ENCODE results near the gene PRR18. TPM values are rescaled to one million over a fixed set of nuclear protein-coding genes. Genes with fewer than 3 reads are reported as not detected.

PRR18 gene
- total RNA-seq, 1 donor from 2014 or later: under 0.01 TPM

DNA sequence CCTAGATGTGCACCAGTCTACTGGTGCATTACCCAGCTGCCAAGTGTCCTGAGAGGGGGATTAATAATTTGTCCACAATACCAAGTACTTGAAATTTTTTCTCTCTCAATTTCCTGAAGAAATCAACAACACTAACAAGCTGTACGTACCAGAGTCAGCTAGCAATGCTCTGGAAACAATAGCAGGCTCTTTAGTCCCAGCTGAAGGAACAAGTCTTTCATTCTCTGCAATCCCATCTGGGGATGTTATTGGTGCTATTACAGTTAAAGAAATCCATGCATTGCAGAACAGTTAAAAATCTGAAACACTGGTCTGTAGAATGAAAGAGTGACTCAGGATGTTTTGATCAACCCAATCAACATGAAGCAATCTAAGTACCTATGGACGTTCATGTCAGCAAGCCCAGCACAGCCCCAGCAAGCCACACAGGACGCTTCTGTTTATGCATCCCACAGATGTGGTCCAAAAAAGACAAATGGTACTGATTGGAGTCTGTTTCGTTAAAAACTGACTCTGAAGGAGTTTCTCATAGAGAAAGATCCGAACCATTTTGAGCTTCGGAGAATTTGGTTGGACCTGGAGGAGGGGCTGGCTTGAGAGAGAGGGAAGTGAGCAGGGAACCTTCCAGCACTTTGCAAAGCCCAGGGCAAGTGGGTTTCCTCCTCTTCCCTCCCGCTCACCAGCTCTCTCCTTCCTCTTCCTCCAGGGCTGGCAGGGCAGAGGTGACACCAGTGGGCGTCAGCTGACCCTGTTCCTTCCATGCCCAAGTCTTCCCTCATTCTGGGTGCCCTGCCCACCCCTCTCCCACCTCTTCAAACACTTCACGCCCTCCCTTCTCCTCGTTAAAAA lies 11.9 kb downstream of the PRR18 start:
- FAIRE-seq (no peak), DNase-seq (ENCODE audit: low read depth) (no peak)
- Histone ChIP-seq H3K27me3 (ENCODE audit: control insufficient read depth, insufficient read depth, low read length) (no peaks in the 10 kb centered on the region), H3K4me3 (ENCODE audit: low read depth, low read length) (no peak overlapping the region), H3K36me3 (ENCODE audit: control insufficient read depth, insufficient read depth, low read length) (no peaks in the 10 kb centered on the region)
- TF ChIP-seq, protein P1, sequence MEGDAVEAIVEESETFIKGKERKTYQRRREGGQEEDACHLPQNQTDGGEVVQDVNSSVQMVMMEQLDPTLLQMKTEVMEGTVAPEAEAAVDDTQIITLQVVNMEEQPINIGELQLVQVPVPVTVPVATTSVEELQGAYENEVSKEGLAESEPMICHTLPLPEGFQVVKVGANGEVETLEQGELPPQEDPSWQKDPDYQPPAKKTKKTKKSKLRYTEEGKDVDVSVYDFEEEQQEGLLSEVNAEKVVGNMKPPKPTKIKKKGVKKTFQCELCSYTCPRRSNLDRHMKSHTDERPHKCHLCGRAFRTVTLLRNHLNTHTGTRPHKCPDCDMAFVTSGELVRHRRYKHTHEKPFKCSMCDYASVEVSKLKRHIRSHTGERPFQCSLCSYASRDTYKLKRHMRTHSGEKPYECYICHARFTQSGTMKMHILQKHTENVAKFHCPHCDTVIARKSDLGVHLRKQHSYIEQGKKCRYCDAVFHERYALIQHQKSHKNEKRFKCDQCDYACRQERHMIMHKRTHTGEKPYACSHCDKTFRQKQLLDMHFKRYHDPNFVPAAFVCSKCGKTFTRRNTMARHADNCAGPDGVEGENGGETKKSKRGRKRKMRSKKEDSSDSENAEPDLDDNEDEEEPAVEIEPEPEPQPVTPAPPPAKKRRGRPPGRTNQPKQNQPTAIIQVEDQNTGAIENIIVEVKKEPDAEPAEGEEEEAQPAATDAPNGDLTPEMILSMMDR (IDR thresholded peaks at IDR 0.05; ENCODE audit: insufficient read depth, low read length, severe bottlenecking): no peak

- no peaks in the 10 kb centered on the region for H3K27me3 ChIP-seq (ENCODE audit: control insufficient read depth, insufficient read depth, low read length)
- DNase-seq (ENCODE audit: low read depth) (no peak), FAIRE-seq (no peak)
- no peak overlapping the region for H3K4me3 ChIP-seq (ENCODE audit: low read depth, low read length)
- no peaks in the 10 kb centered on the region for H3K36me3 ChIP-seq (ENCODE audit: control insufficient read depth, insufficient read depth, low read length)
- TF ChIP-seq, protein P1 (IDR thresholded peaks at IDR 0.05; ENCODE audit: insufficient read depth, low read length, severe bottlenecking): no peak
Observed at GRCh38 chr6:166293731-166294584, 14.2 kb downstream of the PRR18 start.

DNA sequence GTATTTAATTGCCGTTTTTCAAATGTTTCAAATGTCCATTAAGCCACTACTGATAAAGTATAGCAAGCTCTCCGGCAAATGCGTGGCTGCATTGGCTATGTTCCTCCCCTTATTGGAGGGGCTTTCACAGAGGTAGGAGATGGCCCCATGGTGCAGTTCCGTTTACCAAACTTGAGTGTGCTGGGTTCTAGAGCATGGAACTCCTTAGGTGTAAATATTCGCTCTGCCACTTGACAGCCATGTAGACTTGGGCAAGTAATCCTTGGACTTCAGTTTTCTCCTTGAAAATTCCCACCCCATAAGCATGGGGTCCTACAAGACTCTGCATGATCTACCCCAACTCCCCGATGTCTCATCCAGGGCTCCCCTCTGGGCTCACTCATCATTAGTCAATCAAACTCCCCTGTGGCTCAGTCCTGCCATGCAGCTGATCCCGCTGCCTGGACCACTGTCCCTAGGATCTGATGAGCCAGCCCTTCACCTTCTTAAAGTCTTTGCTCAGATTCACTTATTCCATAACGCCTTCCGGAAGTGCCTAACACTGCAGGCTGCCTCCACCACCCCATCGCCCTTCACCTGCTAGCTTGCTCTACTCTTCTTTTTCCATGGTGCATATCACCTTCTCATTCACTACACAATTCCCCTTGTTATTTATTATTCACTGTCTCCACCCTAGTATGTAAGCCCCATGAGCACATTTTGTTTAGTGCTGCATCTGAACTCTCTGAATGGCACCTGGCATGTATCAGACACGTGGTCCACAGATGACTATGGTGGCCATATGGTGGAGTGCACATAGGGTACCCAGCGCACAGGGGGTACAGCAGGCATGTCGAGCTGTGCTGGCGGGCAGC lies 18.8 kb downstream of the PRR18 start:
- Histone ChIP-seq H3K27me3 (ENCODE audit: control insufficient read depth, insufficient read depth, low read length) (no peaks in the 10 kb centered on the region), H3K36me3 (ENCODE audit: control insufficient read depth, insufficient read depth, low read length) (no peaks in the 10 kb centered on the region), H3K4me3 (ENCODE audit: low read depth, low read length) (no peak overlapping the region)
- TF ChIP-seq, protein P1 (IDR thresholded peaks at IDR 0.05; ENCODE audit: insufficient read depth, low read length, severe bottlenecking): no peak
- no peak for DNase-seq (ENCODE audit: low read depth)
- FAIRE-seq: no peak

DNA sequence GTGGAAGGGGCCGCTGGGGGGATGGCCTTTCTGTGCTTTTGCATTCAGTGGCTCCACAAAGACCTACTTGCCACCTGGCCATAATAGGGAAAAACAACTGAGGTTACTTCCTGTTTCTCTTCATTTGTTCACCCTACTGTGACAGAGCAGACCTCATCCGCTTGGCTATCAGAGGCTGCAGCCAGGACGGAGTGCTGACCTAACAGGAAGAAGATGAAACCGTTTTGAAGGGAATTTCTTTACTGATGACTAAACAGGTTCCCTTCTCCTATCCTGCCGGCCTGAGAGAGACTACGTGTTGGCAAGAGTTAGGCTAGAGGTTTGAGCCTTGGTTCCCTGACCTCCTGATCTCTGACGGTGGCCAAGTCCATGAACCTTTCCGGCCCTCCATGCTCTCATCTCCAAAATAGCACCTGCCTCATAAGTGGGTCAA lies 21.3 kb downstream of the PRR18 start:
- H3K27me3 ChIP-seq (ENCODE audit: control insufficient read depth, insufficient read depth, low read length): no peaks in the 10 kb centered on the region
- TF ChIP-seq, protein P1 (IDR thresholded peaks at IDR 0.05; ENCODE audit: insufficient read depth, low read length, severe bottlenecking): no peak
- H3K36me3 ChIP-seq (ENCODE audit: control insufficient read depth, insufficient read depth, low read length): no peaks in the 10 kb centered on the region
- no peak overlapping the region for H3K4me3 ChIP-seq (ENCODE audit: low read depth, low read length)
- FAIRE-seq: no peak
- DNase-seq (ENCODE audit: low read depth): no peak

- TF ChIP-seq, protein P1 (IDR thresholded peaks at IDR 0.05; ENCODE audit: insufficient read depth, low read length, severe bottlenecking): no peak
- H3K4me3 ChIP-seq (ENCODE audit: low read depth, low read length): no peak overlapping the region
- no peaks in the 10 kb centered on the region for H3K36me3 ChIP-seq (ENCODE audit: control insufficient read depth, insufficient read depth, low read length)
- no peak for FAIRE-seq
- no peaks in the 10 kb centered on the region for H3K27me3 ChIP-seq (ENCODE audit: control insufficient read depth, insufficient read depth, low read length)
- DNase-seq (ENCODE audit: low read depth): no peak
Observed at GRCh38 chr6:166285233-166285632, 23.0 kb downstream of the PRR18 start.
